GM12801 (cell line): Measurements from ENCODE around the gene UNC13C.

Experiments used
- TF ChIP-seq, protein P1 (sequence below): IDR thresholded peaks from one replicate; pipeline ENCODE4 v1.5.1; 2011; ENCODE audit warnings: control low read depth; ENCODE audit not compliant: insufficient read length; ENCODE audit errors: extremely low read depth

Gene UNC13C

DNA sequence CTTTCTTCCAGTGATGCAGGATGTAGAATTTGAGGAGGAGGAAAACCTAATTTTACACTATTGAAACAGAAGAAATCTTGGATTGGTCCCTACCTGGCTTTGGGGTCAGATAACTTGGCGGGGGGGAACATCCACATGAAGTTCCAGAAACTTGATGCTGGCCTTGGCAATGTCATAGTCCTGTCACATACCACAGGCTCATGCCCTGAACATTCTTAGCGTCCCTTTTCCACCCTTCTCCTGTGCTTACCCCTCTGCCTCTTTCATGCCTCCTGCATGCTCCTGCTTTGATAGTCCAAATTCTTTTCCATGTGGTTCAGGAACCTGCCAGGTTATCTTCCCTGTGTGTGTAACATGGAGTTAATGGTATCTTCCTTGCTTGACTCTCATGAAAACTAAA is 110.6 kb downstream of the UNC13C start:
- TF ChIP-seq, protein P1, sequence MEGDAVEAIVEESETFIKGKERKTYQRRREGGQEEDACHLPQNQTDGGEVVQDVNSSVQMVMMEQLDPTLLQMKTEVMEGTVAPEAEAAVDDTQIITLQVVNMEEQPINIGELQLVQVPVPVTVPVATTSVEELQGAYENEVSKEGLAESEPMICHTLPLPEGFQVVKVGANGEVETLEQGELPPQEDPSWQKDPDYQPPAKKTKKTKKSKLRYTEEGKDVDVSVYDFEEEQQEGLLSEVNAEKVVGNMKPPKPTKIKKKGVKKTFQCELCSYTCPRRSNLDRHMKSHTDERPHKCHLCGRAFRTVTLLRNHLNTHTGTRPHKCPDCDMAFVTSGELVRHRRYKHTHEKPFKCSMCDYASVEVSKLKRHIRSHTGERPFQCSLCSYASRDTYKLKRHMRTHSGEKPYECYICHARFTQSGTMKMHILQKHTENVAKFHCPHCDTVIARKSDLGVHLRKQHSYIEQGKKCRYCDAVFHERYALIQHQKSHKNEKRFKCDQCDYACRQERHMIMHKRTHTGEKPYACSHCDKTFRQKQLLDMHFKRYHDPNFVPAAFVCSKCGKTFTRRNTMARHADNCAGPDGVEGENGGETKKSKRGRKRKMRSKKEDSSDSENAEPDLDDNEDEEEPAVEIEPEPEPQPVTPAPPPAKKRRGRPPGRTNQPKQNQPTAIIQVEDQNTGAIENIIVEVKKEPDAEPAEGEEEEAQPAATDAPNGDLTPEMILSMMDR: no peak

DNA sequence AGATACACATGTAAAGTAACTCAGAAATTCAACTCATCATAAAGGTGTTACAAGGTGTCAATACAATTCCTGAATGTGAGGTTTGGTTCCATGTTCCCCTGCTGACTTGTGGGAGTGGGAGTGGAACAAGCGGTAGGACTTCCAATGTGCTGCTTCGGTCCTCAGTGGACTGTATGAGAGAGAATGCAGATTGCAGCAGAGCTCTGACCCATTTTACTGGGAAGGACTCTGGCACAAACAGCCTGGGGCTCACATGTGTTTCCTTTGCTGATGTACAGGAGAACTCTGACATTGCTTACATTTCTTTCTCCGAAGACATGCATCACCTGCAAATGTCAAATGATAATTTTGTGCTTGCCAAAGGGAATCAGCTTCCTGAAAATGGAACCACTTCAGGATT is 111.5 kb downstream of the UNC13C start:
- TF ChIP-seq, protein P1: no peak

DNA sequence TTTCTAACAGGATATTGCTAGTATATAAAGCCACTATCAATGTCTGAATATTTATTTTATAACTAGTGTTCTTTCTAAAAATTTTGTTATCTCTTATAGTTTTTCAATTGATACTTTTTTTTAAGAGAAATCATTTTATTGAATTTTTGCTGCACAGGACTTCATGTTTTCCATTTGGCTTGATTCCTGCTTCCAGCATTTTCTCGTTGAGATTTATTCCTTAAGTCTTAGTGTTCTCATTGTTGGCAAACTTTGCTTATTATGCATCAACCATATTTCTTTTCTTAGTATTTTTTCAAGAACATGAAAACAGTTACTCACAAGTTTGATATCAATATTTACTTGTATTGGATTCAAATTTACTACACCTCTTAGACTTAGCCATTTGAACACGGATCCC is 113.4 kb downstream of the UNC13C start:
- TF ChIP-seq, protein P1: no peak

DNA sequence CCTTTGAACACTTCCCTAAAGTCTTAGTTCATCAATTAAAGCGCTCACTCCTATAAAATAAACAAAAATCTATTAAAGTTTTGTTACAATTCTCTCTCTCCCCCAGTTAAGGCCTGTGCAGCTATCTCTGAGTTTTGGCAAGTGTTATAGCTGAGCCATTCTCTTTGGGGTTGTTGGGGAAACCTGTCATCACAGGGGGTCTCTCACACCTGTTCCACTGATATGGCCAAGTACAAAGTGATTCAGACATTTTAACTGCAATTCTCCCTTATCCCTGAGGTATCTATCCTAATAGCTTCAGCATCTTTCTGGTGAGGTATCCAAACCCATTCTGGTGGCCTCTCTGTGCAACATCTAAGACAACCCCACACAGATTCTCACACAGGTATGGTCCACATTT is 116.4 kb downstream of the UNC13C start:
- TF ChIP-seq, protein P1: no peak

DNA sequence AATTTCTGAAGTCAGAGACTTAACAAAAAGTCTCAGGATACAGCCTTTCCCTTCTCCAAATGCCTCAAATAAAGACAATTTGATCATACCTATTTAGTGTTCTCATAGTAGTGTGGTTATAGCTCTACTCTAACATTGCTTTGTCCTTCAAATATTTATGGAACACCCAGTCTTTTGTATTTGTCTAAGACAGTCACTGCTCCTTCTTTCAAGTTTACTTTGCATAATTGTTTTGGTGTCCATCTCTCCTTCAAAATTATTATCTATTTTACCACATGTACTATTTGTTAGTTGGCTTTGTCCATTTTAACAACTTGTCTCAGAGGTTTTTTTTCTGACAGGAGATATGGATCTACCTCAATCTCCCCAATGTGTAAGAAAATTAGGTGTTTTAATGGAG is 118.8 kb downstream of the UNC13C start:
- TF ChIP-seq, protein P1: no peak

DNA sequence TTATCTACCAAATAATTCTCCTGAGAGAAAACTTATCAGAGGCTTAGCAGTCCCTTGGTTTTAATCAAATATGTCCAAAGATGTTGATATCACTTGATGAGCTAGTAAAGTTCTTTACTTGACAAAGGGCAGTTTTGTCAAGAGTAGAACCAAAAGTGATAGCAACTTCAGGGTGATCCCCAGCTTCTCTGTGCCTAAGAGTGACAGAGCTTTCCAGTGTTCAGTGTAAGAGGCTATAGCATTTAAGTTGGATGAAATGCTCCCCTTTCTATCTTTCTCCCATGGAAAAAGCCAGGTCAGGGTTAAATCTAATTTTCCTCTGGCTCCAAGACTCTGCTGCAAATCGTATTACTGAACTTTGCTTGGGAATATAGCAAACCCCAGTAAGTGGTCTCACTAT is 120.8 kb downstream of the UNC13C start:
- TF ChIP-seq, protein P1: no peak

DNA sequence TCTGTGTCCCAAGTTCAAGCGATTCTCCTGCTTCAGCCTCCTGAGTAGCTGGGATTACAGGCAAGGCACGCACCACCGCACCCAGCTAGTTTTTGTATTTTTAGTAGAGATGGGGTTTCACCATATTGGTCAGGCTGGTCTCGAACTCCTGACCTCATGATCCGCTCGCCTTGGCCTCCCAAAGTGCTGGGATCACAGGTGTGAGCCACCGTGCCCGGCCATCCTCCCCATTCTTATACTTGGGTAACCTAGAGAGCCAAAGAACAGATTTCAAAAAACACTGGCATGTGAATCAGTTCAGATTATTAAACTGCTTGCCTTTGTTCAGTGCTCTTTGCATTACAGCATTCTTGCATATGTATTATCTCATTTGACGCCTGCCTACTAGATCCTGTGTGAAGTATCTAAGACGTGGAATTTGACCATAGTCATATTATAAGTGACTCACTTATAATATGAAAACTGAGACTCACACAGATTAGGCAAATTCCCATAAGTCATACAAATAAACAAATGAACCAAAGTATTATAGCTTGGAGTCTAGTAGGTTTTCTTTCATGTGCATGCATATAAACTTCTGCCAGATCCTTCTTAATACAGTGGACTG is 123.5 kb downstream of the UNC13C start:
- TF ChIP-seq, protein P1: no peak
